HG03196 (cell line): ENCODE data around the gene CD81.

ENCODE experiments used
- ATAC-seq: cut with Tn5 transposase; IDR thresholded peaks from one replicate; pipeline ENCODE4 v1.9.1; 2021; ENCODE audit not compliant: unreplicated experiment

Gene CD81

GRCh38 chr11:2417856-2418692 lies 41.0 kb downstream of the CD81 start:
- ATAC-seq = no peak

- ATAC-seq = no peak
These were observed 41.7 kb downstream of the CD81 start for GRCh38 chr11:2418693-2419360.

- ATAC-seq = no peak
These were observed 42.8 kb downstream of the CD81 start for GRCh38 chr11:2419638-2420501.

- no peak for ATAC-seq
These were observed 43.6 kb downstream of the CD81 start for GRCh38 chr11:2420502-2421225.

- ATAC-seq = no peak
These were observed 44.3 kb downstream of the CD81 start for GRCh38 chr11:2421226-2421994.

- no peak for ATAC-seq
These were observed 44.9 kb downstream of the CD81 start for GRCh38 chr11:2421996-2422395.

- ATAC-seq = no peak
These were observed 45.5 kb downstream of the CD81 start for GRCh38 chr11:2422461-2423156.

- no peak for ATAC-seq
These were observed 46.3 kb downstream of the CD81 start for GRCh38 chr11:2423157-2424025.

- no peak for ATAC-seq
These were observed 47.8 kb downstream of the CD81 start for GRCh38 chr11:2424811-2425495.

- ATAC-seq = no peak
These were observed 48.4 kb downstream of the CD81 start for GRCh38 chr11:2425506-2425905.

GRCh38 chr11:2426221-2426620 lies 49.1 kb downstream of the CD81 start:
- no peak for ATAC-seq

- no peak for ATAC-seq
These were observed 49.9 kb downstream of the CD81 start for GRCh38 chr11:2426826-2427521.

- no peak for ATAC-seq
These were observed 50.7 kb downstream of the CD81 start for GRCh38 chr11:2427721-2428321.

GRCh38 chr11:2428322-2428795 lies 51.2 kb downstream of the CD81 start:
- ATAC-seq = no peak

- no peak for ATAC-seq
These were observed 54.3 kb downstream of the CD81 start for GRCh38 chr11:2431395-2431794.

- no peak for ATAC-seq
These were observed 55.1 kb downstream of the CD81 start for GRCh38 chr11:2432171-2432621.

- no peak for ATAC-seq
These were observed 55.5 kb downstream of the CD81 start for GRCh38 chr11:2432628-2433071.
